Stimulated activated CD8-positive, alpha-beta memory T cell treated with anti-CD3 and anti-CD28 coated beads, Interleukin-15, amount 100 ng/mL, for 1 hour (primary cell): Measurements from ENCODE around the gene DOLPP1.

Source experiments
- DNase-seq: peaks from one replicate; pipeline ENCODE4 v3.0.0-alpha.2; 2020; ENCODE audit warnings: low read depth

DOLPP1 gene

DNA sequence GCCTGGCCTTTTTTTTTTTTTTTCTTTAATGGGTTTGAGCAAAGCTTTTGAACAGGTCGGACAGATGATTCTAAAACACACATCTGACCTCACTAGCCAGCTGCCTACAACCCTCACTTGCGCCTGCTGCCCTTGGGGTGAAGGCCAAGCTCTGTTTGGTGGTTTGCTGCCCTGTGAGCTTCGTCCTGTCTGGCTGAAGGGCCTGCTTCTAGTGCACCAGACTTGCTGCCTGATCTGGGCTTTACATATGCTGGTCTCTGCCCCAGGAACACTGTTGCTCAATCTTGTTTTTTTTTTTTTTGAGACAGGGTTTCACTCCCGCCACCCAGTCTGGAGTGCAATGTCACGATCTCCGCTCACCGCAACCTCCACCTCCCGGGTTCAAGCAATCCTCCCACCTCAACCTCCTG, 16.4 kb upstream of the DOLPP1 start:
- DNase-seq, result no peak

DNA sequence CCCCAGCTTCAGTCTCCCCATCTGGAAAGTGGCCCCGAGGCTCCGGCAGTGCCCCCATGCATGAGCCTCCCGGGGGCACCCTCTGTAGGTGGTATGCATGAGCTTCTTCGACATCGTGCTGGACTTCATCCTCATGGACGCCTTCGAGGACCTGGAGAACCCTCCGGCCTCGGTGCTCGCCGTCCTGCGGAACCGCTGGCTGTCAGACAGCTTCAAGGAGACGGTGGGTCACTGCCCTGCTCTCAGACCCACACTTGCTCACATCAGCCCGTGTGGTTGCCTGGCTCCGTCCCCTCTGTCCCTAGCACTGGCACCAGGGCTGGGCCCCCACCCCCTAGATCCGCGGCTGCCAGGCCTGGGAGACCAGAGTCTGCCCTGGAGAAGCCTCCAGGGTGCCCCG, 12.8 kb upstream of the DOLPP1 start:
- DNase-seq, result no peak

DNA sequence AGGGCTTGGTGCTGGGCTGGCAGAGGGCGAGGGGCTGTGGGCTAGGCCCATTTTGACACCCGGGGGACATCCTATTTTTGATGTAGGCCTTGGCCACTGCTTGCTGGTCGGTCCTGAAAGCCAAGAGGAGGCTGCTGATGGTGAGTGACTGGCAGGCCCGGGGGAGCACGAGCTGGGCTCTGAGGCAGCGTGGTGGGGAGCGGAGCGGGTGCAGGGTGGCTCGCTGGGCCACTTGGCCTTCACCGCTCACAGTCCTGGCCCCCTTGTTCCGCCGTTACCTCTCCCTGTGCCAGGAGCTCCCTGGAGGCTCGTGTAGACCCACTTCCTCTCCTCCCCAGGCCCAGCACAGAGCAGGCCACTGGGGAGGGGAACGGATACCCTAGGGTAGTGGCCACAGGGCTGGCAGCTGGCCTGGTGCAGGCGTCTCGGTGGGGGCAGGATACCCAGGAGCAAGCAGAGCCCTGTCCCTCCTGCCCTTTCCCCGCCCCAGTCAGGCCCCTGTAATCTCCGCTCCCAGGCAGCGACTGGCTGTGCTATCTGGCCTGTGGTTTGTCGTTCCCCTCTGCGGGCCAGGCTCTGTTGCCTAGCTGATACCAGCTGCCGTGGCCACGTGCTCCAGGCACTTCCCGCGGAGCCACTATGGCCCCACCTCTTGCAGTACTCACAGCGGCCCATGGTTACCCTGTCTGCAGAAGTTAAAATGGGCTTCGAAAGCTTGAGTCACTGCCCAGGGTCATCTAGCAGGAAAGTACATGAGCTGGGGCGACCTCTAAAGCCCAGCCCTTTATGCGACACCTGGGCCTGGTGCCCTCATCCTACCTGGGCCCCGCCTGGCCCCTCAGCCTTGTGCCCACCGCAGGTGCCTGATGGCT, 11.7 kb upstream of the DOLPP1 start:
- peak; percentile 34 for DNase-seq

DNA sequence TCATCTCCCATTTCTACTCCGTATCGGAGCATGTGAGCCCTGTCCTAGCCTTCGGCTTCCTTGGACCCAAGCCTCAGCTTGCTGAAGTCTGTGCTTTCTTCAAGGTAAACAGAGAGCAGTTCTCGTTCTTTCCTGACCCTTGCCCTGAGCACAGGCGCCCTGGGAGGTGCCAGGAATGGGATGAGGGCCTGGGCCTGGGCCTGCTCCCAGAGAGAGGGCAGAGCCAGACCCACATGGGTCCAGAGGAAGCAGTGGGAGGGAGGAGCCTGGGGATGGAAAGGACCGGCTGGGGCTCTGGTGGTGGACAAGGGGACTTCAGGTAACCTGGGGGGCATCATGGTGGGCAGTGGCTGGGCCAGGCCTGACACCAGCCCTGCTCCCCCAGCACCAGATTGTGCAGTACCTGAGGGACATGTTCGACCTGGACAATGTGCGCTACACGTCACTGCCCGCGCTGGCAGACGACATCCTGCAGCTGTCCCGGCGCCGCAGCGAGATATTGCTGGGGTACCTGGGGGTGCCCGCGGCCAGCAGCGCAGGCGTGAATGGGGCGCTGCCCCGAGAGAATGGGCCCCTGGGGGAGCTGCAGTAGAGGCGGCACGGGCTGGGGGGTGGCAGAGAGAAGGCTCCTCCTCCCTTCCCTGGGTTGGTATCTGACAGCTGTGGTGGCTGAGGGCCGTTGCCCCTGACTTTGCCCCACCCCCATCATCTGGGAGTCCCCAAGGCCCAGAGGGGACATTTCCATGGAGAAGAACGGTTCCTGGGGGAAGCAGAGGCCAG, 10.9 kb upstream of the DOLPP1 start:
- no peak for DNase-seq

DNA sequence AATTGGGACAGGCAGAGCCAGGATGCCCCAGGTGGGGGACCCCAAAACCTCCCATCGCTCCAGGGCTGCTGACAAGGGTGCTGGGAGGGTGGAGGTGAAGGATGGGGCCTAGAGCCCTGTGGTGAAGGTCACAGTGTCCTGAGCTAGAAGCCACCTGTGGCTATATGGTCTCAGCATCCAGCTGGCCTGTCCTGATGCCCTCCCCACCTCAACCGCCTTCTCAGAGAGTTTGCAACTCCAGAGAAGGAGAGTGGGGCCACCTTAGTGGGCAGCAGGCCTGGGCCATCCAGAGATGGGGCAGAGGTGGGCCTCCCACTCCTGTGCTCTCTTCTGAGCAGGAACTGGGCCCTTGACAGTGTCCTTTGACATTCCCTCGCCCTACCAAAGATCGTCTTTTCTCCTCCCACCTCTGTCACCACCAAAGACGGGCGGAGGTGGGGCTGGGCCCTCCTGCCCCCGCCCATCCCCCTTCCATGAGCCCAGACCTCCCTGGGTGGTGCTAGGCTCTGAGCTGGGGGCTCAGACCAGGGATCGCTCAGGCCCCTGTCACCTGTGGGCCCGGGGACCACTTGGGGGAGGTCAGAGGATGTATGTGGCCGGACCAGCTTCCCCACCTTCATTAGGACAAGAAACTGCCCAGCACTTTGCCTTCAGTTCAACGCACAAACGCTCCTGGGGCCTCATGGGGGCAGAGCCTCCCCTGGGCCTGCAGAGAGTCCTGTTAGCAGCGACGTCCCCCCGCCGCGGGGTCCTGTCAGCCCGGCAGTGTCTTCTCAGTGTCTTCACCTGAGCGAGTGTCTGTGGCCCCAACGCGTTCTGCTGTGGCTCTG, 10.0 kb upstream of the DOLPP1 start:
- no peak for DNase-seq

DNA sequence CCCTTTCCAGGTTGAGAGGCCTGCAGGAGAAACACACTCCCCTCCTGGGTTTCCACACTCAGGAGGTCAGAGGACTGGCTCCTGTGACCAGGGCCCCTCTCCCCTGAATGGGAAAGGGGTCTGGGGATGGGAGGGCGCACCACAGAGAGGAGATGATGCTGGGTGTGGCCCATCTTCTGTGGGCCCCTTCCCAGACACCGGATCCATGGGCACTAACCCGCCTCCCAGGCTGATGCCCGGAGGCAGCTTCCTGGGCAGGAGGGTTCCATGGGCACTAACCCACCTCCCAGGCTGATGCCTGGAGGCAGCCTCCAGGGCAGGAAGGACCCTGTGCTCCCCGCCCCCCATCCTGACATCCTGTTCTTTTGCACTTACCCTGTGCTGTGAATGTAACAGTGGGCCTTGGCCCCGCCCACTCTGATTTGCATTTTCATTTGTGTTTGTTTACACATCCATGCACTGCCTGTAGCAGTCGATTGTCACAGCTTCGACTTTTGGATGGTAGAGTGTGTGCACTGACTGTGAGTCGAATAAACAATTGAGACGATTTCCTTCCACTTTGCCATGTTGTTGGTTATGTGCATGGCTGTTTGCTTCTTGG, 9.3 kb upstream of the DOLPP1 start:
- DNase-seq, result no peak

DNA sequence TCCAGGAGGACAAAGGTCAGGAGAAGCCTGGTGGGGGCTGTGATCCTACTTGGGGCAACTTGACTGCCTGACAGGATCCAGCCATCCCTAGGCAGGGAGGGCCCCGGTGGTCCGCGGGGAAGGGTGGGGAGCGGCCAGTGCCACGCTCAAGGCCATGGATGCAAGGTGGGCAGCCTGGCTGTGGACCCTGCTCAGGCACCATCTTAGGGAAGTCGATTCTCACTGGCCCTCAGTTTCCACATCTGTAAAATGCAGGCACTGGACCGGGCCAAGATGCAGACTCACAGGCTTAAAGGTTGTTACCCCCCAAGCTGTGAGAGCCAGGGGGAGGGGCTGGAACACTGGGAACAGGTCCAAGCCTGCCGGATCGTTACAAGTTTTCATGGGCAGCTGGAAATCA, 8.7 kb upstream of the DOLPP1 start:
- no peak for DNase-seq

DNA sequence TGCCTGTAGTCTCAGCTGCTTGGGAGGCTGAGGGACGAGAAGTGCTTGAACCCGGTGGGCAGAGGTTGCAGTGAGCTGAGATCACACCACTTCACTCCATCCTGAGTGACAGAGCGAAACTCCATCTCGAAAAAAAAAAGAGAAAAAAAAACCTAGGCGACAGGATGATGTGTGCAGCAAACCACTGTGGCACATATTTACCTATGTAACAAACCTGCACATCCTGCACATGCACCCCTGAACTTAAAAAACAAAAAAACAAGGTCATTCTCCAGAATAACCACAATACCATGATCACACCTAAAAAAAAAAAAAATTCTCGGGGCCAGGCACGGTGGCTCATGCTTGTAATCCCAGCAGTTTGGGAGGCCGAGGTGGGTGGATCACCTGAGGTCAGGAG, 7.5 kb upstream of the DOLPP1 start:
- DNase-seq, result no peak

DNA sequence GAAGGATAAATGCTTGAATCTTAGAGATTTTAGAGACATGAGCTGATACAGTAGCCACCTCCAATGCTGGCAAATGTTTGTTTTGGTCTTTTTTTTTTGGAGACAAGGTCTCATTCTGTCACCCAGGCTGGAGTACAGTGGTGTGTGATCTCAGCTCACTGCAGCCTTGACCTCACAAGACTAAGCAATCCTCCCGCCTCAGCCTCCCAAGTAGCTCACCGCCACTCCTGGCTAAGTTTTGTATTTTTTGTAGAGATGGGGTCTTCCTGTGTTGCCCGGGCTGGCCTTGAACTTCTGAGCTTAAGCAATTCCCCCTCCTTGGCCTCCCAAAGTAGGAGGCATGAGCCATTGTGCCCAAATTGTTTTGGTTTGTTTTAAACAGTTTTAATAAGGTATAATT, 6.8 kb upstream of the DOLPP1 start:
- no peak for DNase-seq

DNA sequence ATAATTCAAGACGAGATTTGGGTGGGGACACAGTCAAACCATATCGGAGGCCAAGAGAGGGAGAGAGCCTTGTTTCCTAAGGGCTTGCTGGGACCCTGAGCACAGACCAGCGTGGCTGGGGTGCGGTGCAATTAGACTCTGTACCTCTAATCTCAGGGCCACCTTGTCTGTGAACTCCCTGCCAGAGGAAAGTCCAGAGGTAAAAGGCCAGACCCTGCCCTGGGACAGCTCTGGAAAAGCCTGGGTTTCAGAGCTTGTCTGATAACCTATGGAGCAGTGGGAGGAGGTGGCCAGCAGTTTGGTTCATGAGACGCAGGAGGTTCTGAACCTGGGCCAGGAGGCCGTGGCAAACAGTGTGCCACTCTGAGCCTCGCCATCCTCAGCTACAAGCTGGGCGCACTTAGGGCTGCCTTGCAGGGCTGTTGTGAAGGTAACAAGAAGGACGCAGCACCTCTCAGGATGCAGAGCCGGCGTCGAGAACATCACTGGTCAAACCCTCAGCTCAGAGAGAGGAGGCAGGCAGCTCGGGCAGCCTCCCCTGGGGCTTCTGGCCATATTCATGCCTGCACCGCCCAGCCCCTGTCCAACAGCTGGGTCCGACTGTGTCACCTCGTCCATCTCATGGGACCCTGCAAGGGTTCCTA, 4.8 kb upstream of the DOLPP1 start:
- DNase-seq, result no peak

DNA sequence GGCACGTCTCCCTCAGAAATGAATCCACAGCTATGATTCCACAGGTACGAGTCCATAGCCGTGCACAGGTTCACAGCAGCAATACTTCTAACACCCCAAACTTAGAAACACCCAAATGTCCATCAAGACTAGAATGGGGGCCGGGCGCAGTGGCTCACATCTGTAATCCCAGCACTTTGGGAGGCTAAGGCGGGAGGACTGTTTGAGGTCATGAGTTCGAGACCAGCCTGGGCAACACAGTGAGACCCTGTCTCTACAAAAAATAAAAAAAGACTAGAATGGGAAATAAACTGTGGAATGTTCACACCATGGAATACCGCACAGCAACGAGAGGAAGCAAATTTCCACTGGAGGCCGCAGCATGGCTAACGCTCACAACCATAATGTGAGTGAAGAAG, 4.3 kb upstream of the DOLPP1 start:
- DNase-seq, result no peak

DNA sequence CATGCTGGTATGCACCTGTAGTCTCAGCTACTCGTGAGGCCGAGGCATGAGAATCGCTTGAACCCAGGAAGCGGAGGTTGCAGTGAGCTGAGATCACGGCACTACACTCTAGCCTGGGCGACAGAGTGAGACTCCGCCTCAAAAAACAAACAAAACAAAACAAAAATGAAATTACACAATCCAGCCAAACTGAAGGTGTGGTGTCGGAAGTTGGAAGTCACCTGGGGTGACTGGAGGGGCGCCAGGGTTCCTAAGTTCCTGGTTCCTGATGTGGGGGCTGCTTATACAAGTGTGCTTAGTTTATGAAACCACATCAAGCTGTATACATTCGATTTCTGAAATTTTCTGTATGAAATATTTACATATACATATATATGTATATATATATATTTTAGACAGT, 3.7 kb upstream of the DOLPP1 start:
- no peak for DNase-seq

DNA sequence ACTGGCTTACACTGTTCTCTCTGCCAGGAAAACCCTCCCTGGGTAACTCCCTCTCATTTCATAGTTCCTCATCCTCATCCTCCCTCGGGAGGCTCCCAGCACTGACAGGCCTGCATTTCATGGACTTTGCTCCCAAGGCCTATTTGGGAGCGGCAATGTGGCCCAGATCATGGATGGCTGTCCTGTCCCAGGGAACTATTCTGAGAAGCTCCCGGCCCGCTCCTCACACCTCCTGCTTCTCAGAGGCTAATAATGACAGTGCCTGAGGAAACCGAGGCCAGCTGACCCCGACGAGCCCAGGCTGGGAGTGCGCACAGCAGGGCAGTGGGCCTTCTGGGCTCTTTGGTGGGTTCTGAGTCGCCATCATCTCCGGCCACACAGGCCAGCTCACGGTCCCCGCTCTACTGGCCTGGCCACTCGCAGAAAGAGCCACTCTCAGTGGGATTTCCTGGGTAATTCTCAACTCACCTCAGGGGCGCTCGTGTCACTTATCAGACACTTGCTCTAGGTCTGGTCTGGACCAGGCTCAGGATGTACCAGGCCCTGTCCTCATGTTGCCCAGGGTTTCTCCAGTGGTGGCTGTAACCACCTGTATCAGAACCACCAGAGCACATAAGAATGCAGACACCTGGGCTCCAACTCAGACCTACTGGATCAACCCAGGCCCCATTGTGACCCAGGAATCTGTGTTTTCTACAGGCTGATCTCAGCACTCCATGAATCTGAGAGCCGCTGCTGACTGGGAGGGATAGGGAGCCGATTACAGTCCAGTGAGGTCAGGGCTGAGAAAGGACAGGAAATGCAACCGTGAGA, 2.0 kb upstream of the DOLPP1 start:
- DNase-seq, result no peak

DNA sequence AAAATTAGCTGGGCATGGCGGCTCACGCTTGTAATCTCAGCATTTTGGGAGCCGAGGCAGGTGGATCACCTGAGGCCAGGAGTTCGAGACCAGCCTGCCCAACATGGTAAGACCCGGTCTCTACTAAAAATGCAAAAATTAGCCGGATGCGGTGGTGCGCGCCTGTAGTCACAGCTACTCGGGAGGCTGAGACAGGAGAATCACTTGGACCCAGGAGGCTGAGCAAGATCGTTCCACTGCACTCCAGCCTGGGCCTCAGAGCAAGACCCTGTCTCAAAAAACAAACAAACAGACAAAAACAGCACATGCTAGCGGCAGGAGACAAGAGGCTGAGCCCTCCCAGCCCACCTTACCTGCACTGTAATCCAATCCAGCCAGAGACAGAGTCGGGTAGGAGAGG, 1.1 kb upstream of the DOLPP1 start:
- DNase-seq, result no peak

DNA sequence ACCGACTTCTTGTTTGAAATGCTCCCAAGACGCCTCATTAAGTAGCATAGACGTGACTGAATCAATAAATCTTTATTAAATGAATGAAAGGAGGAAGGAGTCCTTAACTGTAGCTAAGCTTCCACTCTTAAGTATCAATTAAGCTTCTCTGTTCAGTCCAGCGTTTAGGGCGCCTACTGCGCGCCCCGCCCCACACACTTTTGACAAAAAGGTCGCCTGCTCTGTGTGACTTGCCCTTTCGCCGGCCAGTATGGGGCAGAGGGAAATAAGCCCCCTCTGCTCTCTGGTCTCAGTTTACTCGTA, 662 bp upstream of the DOLPP1 start:
- no peak for DNase-seq

DNA sequence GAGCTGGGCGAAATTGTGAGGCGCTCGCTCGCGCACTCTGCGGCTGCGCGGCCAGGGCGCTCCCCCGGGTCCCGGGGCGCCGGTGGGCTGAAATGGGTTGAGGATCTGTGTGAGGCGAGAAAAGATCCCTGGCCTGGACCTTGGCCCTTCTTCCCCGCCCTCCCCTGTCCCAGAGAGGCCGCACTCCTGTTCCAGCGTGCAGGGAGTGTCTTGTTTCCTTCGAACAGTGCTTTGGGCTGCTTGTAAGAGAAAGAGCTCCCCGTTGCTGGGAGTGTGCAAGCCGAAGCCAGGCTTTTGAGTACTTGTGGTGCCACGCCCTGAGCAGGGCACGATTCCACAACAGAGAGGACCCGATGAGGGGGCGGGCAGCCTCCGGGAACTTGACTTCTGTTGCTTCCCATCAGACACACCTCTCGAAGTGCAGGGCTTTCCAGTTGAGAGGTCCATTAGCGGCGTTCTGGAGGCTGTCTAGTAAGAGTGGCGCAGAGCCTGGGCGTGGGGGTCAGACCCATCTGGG, 535 bp downstream of the DOLPP1 start:
- no peak for DNase-seq

DNA sequence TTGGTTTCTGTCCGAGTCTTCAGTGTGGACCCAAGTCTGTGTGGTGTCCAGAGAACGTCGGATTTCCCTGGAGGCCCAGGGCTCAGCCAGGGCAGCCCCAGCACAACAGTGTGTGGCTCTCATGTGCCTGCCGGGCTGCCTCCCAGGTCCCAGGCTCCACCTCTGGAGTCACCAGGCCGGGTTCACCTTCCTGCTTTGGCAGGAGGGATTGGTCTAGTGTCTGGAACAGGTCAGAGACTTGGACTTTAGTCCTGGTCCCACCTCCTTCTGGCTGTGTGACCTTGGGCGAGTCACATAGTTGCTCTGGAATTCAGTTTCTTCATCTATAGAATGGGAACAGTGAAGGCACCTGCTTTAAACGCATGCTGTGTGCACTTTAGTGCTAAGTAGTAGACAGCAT, 3.2 kb downstream of the DOLPP1 start:
- no peak for DNase-seq

DNA sequence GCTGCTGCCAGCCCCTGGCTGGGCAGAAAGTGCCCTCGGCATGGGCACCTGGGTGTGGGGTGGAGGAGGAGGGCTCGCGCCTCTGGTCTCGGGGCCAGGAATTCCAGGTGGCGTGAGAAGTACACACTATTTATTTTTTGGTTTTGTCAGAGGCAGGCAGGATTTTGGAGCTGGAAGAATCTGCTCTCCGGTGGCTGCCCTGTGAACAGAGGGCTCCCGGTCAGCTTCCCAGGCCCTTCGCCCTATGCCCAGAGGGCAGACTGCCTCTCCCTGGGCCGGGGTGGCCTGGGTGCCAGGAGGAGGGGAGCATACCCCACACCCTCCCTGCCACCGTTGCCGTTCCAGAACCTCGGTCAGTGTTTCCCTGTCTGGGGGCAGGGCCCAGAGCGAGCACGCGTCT, 8.3 kb downstream of the DOLPP1 start:
- DNase-seq, result no peak

DNA sequence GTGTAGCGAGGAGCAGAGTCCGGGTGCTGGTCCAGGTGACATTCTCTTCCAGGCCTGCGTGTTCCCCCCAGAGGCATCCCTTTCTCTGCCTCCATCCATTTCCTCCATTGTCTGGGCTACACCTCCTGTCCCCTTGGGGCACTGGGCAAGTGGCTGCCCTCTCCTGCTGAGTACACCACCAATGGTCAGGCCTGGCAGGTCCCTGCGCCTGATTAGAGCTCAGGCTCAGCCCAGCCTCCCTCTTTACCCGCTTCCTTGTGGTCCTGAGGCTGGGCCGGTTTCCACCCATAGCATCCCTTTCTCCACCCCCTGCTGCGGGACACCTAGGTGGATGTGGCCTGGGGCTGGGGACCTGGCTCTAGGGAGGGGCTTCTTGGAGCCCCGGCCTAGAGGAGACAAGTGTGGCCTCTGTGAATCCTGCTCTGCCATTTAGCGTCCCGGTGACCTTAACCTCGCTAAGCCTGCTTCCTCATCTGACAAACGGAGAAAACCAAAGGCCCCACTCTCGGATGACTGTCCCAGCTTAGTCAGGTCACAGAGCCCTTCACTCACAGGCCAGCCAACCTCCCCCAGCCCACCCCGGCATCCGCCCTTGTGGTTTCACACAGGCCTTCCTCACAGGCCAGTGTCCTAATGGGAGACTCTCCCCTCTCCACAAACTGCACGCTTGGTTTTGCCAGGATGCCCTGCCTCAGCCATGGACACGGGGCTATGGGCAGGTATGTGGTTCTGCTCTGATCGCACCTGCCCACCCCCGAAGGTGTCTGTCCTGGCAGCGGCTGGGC, 12.9 kb downstream of the DOLPP1 start:
- no peak for DNase-seq
